Measurements from ENCODE around the gene SMCHD1. TPM values are rescaled to one million over a fixed set of nuclear protein-coding genes. Genes with fewer than 3 reads are reported as not detected.
"Not testable (repeated sequence)": the region's sequence is repeated elsewhere in the genome, so short reads cannot be mapped to it uniquely, and the experiment has no call there.

Gene SMCHD1
- total RNA-seq, 4 donors from 2014 or later = 59.8 to 96.5 (median 73.6) TPM

- TF ChIP-seq, protein P1, sequence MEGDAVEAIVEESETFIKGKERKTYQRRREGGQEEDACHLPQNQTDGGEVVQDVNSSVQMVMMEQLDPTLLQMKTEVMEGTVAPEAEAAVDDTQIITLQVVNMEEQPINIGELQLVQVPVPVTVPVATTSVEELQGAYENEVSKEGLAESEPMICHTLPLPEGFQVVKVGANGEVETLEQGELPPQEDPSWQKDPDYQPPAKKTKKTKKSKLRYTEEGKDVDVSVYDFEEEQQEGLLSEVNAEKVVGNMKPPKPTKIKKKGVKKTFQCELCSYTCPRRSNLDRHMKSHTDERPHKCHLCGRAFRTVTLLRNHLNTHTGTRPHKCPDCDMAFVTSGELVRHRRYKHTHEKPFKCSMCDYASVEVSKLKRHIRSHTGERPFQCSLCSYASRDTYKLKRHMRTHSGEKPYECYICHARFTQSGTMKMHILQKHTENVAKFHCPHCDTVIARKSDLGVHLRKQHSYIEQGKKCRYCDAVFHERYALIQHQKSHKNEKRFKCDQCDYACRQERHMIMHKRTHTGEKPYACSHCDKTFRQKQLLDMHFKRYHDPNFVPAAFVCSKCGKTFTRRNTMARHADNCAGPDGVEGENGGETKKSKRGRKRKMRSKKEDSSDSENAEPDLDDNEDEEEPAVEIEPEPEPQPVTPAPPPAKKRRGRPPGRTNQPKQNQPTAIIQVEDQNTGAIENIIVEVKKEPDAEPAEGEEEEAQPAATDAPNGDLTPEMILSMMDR (IDR thresholded peaks at IDR 0.05) = peak in 1 of 5 experiments; percentile 17
- no peak for TF ChIP-seq POLR2A (IDR thresholded peaks at IDR 0.05)
- peak in 1 of 2 donors; percentile 20 for TF ChIP-seq EP300 (IDR thresholded peaks at IDR 0.05)
- Histone ChIP-seq H3K9me3 (no peaks in the 10 kb centered on the region), H3K36me3 (no peaks in the 10 kb centered on the region), H3K27me3 (peaks cover 0 to 27% of the 10 kb centered on the region in 2 donors), H3K27ac (peak overlapping the region; percentile 14 to 85 (median 77)), H3K4me3 (peak overlapping the region; percentile 28 to 65 (median 55)), H3K4me1 (peaks cover 0 to 38% (median 14%) of the 10 kb centered on the region in 4 donors)
- peak in 1 of 2 donors; percentile 17 for DNase-seq (ENCODE audit: low spot score in 2 of 2)
- 0% methylated on average over 33 to 56 of the region's 80 CpGs for whole genome bisulfite sequencing, 2 donors
These were observed 192.1 kb downstream of the SMCHD1 start for GRCh38 chr18:2847317-2848246.

GRCh38 chr18:2848247-2849246 lies 193.0 kb downstream of the SMCHD1 start:
- Histone ChIP-seq H3K36me3 (no peaks in the 10 kb centered on the region), H3K27me3 (peaks cover 0 to 27% of the 10 kb centered on the region in 2 donors), H3K4me3 (peak overlapping the region; percentile 28 to 65 (median 55)), H3K27ac (peak overlapping the region in 2 of 4 donors; percentile 83 to 85), H3K9me3 (no peaks in the 10 kb centered on the region), H3K4me1 (peaks cover 0 to 38% (median 14%) of the 10 kb centered on the region in 4 donors)
- WGBS, 2 donors = 18 to 19% methylated on average over 17 of the region's 17 CpGs
- TF ChIP-seq POLR2A (IDR thresholded peaks at IDR 0.05) (no peak), EP300 (IDR thresholded peaks at IDR 0.05) (no peak)
- TF ChIP-seq, protein P1 (IDR thresholded peaks at IDR 0.05) = no peak
- DNase-seq (ENCODE audit: low spot score in 2 of 2) = peak in 1 of 2 donors; percentile 7

DNA sequence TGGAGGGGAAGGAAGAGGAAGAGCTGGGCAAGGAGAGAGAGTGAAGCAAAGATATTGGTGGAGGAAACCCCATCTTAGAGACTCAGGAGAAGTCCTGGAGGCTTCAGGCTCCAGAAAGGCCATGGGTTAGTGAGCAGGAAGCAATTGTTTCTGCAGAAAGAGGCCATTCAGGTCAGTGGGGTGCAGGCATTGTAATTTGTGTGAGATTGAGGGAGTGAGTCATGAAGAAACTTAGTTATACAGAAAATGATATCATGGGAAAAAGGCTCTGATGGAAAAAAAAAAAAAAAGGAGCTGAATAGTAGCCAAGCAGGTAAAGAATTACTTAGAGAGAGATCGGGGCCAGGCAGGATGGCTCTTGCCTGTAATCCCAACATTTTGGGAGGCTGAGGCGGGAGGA lies 195.3 kb downstream of the SMCHD1 start:
- TF ChIP-seq POLR2A (IDR thresholded peaks at IDR 0.05) = no peak
- TF ChIP-seq, protein P1 (IDR thresholded peaks at IDR 0.05) = no peak
- no peak for TF ChIP-seq EP300 (IDR thresholded peaks at IDR 0.05)

DNA sequence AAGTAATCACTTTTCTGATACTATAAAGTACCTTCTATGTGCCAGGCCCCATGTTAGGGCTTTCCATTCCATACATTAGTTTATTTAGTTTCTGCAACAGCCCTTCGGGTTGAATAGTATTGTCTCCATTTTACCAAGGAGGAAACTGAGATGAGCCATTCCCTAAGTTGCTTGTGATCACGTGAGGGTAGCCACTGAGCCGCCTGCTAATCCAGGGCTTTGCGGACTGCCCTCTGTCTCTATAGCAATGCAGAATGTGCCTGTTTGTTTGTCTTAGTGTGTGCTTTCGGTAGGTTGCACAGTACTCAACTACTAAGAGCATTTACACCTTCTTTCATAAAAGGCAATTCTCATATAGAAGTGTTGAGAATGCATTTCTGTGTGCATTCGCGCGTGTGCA lies 196.2 kb downstream of the SMCHD1 start:
- no peak for DNase-seq (ENCODE audit: low spot score in 2 of 2)
- WGBS, 2 donors = 89 to 93% methylated on average over 8 of the region's 8 CpGs
- peaks cover 0 to 50% (median 14%) of the 10 kb centered on the region in 4 donors for H3K4me1 ChIP-seq

More for the DNA sequence above, 195.3 kb downstream of the SMCHD1 start:
- WGBS, 2 donors = 93 to 96% methylated on average over 2 of the region's 2 CpGs
- DNase-seq (ENCODE audit: low spot score in 2 of 2) = no peak
- H3K4me1 ChIP-seq = peaks cover 0 to 50% (median 14%) of the 10 kb centered on the region in 4 donors
- H3K4me3 ChIP-seq = no peak overlapping the region
- H3K27ac ChIP-seq = no peak overlapping the region
- H3K9me3 ChIP-seq = no peaks in the 10 kb centered on the region
- peaks cover 0 to 27% of the 10 kb centered on the region in 2 donors for H3K27me3 ChIP-seq
- no peaks in the 10 kb centered on the region for H3K36me3 ChIP-seq

DNA sequence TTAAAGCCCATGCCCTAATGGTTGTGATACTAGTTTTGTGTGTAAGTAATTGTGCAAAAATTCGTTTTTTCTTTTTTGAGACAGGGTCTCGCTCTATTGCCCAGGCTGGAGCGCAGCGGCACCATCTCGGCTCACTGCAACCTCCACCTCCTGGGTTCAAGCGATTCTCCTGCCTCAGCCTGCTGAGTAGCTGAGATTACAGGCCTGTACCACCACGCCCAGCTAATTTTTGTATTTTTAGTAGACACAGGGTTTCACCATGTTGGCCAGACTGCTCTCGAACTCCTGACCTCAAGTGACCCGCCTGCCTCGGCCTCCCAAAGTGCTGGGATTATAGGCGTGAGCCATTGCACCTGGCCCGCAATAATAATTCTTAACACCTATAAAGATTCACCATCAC lies 196.9 kb downstream of the SMCHD1 start:
- not testable (repeated sequence) for H3K27ac ChIP-seq; H3K36me3 ChIP-seq; H3K9me3 ChIP-seq; DNase-seq (ENCODE audit: low spot score in 2 of 2); H3K4me3 ChIP-seq
- Histone ChIP-seq H3K4me1 (peaks cover 0 to 51% (median 16%) of the 10 kb centered on the region in 4 donors), H3K27me3 (peaks cover 0 to 19% of the 10 kb centered on the region in 2 donors)
- 90 to 91% methylated on average over 12 of the region's 12 CpGs for WGBS, 2 donors

More for the DNA sequence above, 196.2 kb downstream of the SMCHD1 start:
- TF ChIP-seq POLR2A (IDR thresholded peaks at IDR 0.05) = no peak
- TF ChIP-seq, protein P1 (IDR thresholded peaks at IDR 0.05) = no peak
- no peak for TF ChIP-seq EP300 (IDR thresholded peaks at IDR 0.05)
- Histone ChIP-seq H3K4me3 (no peak overlapping the region), H3K27ac (no peak overlapping the region), H3K27me3 (peaks cover 0 to 23% of the 10 kb centered on the region in 2 donors), H3K9me3 (no peaks in the 10 kb centered on the region), H3K36me3 (no peaks in the 10 kb centered on the region)

Measured in tibial nerve (tissue), 4 donors.